Activated CD4-positive, alpha-beta T cell treated with anti-CD3 and anti-CD28 coated beads, Interleukin-2, amount 10 ng/mL, durations not matched to agents 7 days and 5 days (primary cell): ENCODE measurements around the gene WDFY1. TPM values are rescaled to one million over a fixed set of nuclear protein-coding genes. Genes with fewer than 3 reads are reported as not detected.
A peak's percentile ranks its signal among the peaks of the same experiment; 100 is the strongest.

Experiments used
- CTCF ChIA-PET: fragments of 350-600 bp; sonication (Branson Sonifier 250); formaldehyde crosslinking; loops from one replicate; lab custom pipeline; 2021; ENCODE audit warnings: antibody characterized with exemption; lab: Charles Lee
- POLR2A ChIA-PET: fragments of 350-600 bp; sonication (Branson Sonifier 250); formaldehyde crosslinking; loops from one replicate; lab custom pipeline; 2021; ENCODE audit warnings: antibody characterized with exemption; lab: Charles Lee
- DNase-seq: peaks from one replicate; pipeline ENCODE4 v3.0.0-alpha.2; 2020
- H3K27ac Mint-ChIP-seq: one replicate; pipeline ENCODE4 v1.8.0; 2021; ENCODE audit warnings: mild to moderate bottlenecking, moderate library complexity, mixed read lengths
- H3K27me3 Mint-ChIP-seq: one replicate; pipeline ENCODE4 v1.8.0; 2021; ENCODE audit warnings: mixed read lengths
- H3K36me3 Mint-ChIP-seq: one replicate; pipeline ENCODE4 v1.8.0; 2021; ENCODE audit warnings: low read depth, mixed read lengths
- H3K4me1 Mint-ChIP-seq: one replicate; pipeline ENCODE4 v1.8.0; 2021; ENCODE audit warnings: mixed read lengths
- H3K4me3 Mint-ChIP-seq: one replicate; pipeline ENCODE4 v1.8.0; 2021; ENCODE audit warnings: mild to moderate bottlenecking, moderate library complexity, mixed read lengths
- H3K9me3 Mint-ChIP-seq: one replicate; pipeline ENCODE4 v1.8.0; 2021; ENCODE audit warnings: mixed read lengths
- total RNA-seq, 2 experiments: library from RNA; stranded (reverse); gene quantifications; one replicate each; pipeline ENCODE4 v1.2.3, GENCODE V29; 2021

The WDFY1 gene
- total RNA-seq, 2 experiments from 2014 or later: 79.2 to 82.5 TPM

- no peak for DNase-seq
- POLR2A ChIA-PET: no interaction called here
- CTCF ChIA-PET: no interaction called here
Observed at GRCh38 chr2:223920109-223920508, 25.0 kb downstream of the WDFY1 start.

GRCh38 chr2:223918671-223919134, 26.4 kb downstream of the WDFY1 start:
- POLR2A ChIA-PET: no interaction called here
- CTCF ChIA-PET: no interaction called here

More at GRCh38 chr2:223920109-223920508, 25.0 kb downstream of the WDFY1 start:
- Mint-ChIP-seq H3K27ac (no peak overlapping the region), H3K4me1 (peaks cover 27% of the 10 kb centered on the region), H3K9me3 (no peaks in the 10 kb centered on the region), H3K4me3 (no peak overlapping the region), H3K36me3 (peaks cover 58% of the 10 kb centered on the region), H3K27me3 (no peaks in the 10 kb centered on the region)

GRCh38 chr2:223916181-223916920, 28.8 kb downstream of the WDFY1 start:
- DNase-seq: no peak
- Mint-ChIP-seq H3K4me1 (peaks cover 12% of the 10 kb centered on the region), H3K27ac (no peak overlapping the region), H3K4me3 (no peak overlapping the region), H3K36me3 (peaks cover 49% of the 10 kb centered on the region), H3K9me3 (no peaks in the 10 kb centered on the region), H3K27me3 (no peaks in the 10 kb centered on the region)
- CTCF ChIA-PET: interaction anchor here (0.7 to 1.1 kb wide), 2 partner anchors 8 to 17 kb away, joined by 3 read pairs; no protein-coding TSS in a partner anchor
- POLR2A ChIA-PET: no interaction called here

More at GRCh38 chr2:223918671-223919134, 26.4 kb downstream of the WDFY1 start:
- Mint-ChIP-seq H3K9me3 (no peaks in the 10 kb centered on the region), H3K27ac (no peak overlapping the region), H3K4me3 (no peak overlapping the region), H3K36me3 (peaks cover 56% of the 10 kb centered on the region), H3K27me3 (no peaks in the 10 kb centered on the region), H3K4me1 (peaks cover 26% of the 10 kb centered on the region)
- no peak for DNase-seq

GRCh38 chr2:223915071-223915470, 30.1 kb downstream of the WDFY1 start:
- H3K9me3 Mint-ChIP-seq: no peaks in the 10 kb centered on the region
- no peak for DNase-seq
- H3K36me3 Mint-ChIP-seq: peaks cover 48% of the 10 kb centered on the region
- peaks cover 10% of the 10 kb centered on the region for H3K4me1 Mint-ChIP-seq
- CTCF ChIA-PET: interaction anchor here (0.8 to 2.0 kb wide), 3 partner anchors 10 to 54 kb away, joined by 3 to 5 read pairs (median 4); no protein-coding TSS in a partner anchor
- H3K27me3 Mint-ChIP-seq: no peaks in the 10 kb centered on the region
- H3K4me3 Mint-ChIP-seq: no peak overlapping the region
- no peak overlapping the region for H3K27ac Mint-ChIP-seq
- POLR2A ChIA-PET: no interaction called here

GRCh38 chr2:223914324-223914723, 30.8 kb downstream of the WDFY1 start:
- ChIA-PET POLR2A (no interaction called here), CTCF (interaction anchor here (0.6 to 2.0 kb wide), 5 partner anchors 9 to 53 kb away, joined by 3 to 5 read pairs (median 4); no protein-coding TSS in a partner anchor)
- Mint-ChIP-seq H3K27me3 (no peaks in the 10 kb centered on the region), H3K27ac (no peak overlapping the region), H3K9me3 (no peaks in the 10 kb centered on the region), H3K36me3 (peaks cover 41% of the 10 kb centered on the region), H3K4me1 (peaks cover 12% of the 10 kb centered on the region), H3K4me3 (no peak overlapping the region)
- DNase-seq: no peak

- no peak for DNase-seq
- Mint-ChIP-seq H3K4me3 (no peak overlapping the region), H3K36me3 (peaks cover 20% of the 10 kb centered on the region), H3K27me3 (no peaks in the 10 kb centered on the region), H3K9me3 (no peaks in the 10 kb centered on the region), H3K27ac (no peak overlapping the region), H3K4me1 (peaks cover 12% of the 10 kb centered on the region)
- POLR2A ChIA-PET: interaction anchor here (0.6 kb wide), 1 partner anchor 23 kb away, joined by 5 read pairs; no protein-coding TSS in a partner anchor
- CTCF ChIA-PET: interaction anchor here (0.8 to 2.2 kb wide), 5 partner anchors 8 to 213 kb away, joined by 3 to 8 read pairs (median 3); no protein-coding TSS in a partner anchor
Observed at GRCh38 chr2:223909001-223909741, 36.0 kb downstream of the WDFY1 start.

- H3K4me3 Mint-ChIP-seq: no peak overlapping the region
- no peak for DNase-seq
- POLR2A ChIA-PET: interaction anchor here (0.6 kb wide), 1 partner anchor 23 kb away, joined by 5 read pairs; no protein-coding TSS in a partner anchor
- peaks cover 20% of the 10 kb centered on the region for H3K36me3 Mint-ChIP-seq
- H3K27me3 Mint-ChIP-seq: no peaks in the 10 kb centered on the region
- H3K27ac Mint-ChIP-seq: peak overlapping the region; percentile 59
- no peaks in the 10 kb centered on the region for H3K9me3 Mint-ChIP-seq
- CTCF ChIA-PET: interaction anchor here (0.7 to 2.2 kb wide), 5 partner anchors 12 to 677 kb away, joined by 3 to 8 read pairs (median 3); no protein-coding TSS in a partner anchor
- peaks cover 12% of the 10 kb centered on the region for H3K4me1 Mint-ChIP-seq
Observed at GRCh38 chr2:223908304-223908998, 36.7 kb downstream of the WDFY1 start.

GRCh38 chr2:223905996-223906395, 39.1 kb downstream of the WDFY1 start:
- ChIA-PET POLR2A (no interaction called here), CTCF (interaction anchor here (0.6 to 2.3 kb wide), 2 partner anchors 8 to 68 kb away, joined by 3 to 5 read pairs; no protein-coding TSS in a partner anchor)
- Mint-ChIP-seq H3K4me3 (no peak overlapping the region), H3K27ac (no peak overlapping the region), H3K36me3 (peaks cover 22% of the 10 kb centered on the region), H3K9me3 (no peaks in the 10 kb centered on the region), H3K27me3 (no peaks in the 10 kb centered on the region), H3K4me1 (peaks cover 9% of the 10 kb centered on the region)
- no peak for DNase-seq

- Mint-ChIP-seq H3K4me3 (no peak overlapping the region), H3K27me3 (no peaks in the 10 kb centered on the region), H3K36me3 (peaks cover 56% of the 10 kb centered on the region), H3K9me3 (no peaks in the 10 kb centered on the region), H3K4me1 (peaks cover 17% of the 10 kb centered on the region), H3K27ac (no peak overlapping the region)
- ChIA-PET CTCF (interaction anchor here (1.1 to 1.6 kb wide), 2 partner anchors 8 to 33 kb away, joined by 3 to 4 read pairs; no protein-coding TSS in a partner anchor), POLR2A (interaction anchor here (0.6 kb wide), 1 partner anchor 42 kb away, joined by 4 read pairs; no protein-coding TSS in a partner anchor)
- DNase-seq: no peak
Observed at GRCh38 chr2:223901854-223902253, 43.3 kb downstream of the WDFY1 start.

GRCh38 chr2:223901311-223901710, 43.8 kb downstream of the WDFY1 start:
- peak overlapping the region; percentile 69 for H3K27ac Mint-ChIP-seq
- H3K36me3 Mint-ChIP-seq: peaks cover 60% of the 10 kb centered on the region
- CTCF ChIA-PET: interaction anchor here (0.7 to 1.6 kb wide), 2 partner anchors 9 to 258 kb away, joined by 4 to 6 read pairs; no protein-coding TSS in a partner anchor

GRCh38 chr2:223900531-223900930, 44.6 kb downstream of the WDFY1 start:
- ChIA-PET POLR2A (no interaction called here), CTCF (interaction anchor here (1.6 kb wide), 1 partner anchor 9 kb away, joined by 4 read pairs; no protein-coding TSS in a partner anchor)
- no peaks in the 10 kb centered on the region for H3K9me3 Mint-ChIP-seq
- H3K27ac Mint-ChIP-seq: no peak overlapping the region
- H3K4me3 Mint-ChIP-seq: no peak overlapping the region
- H3K4me1 Mint-ChIP-seq: peaks cover 23% of the 10 kb centered on the region
- H3K36me3 Mint-ChIP-seq: peaks cover 61% of the 10 kb centered on the region
- no peaks in the 10 kb centered on the region for H3K27me3 Mint-ChIP-seq
- DNase-seq: no peak

More at GRCh38 chr2:223901311-223901710, 43.8 kb downstream of the WDFY1 start:
- DNase-seq: no peak
- Mint-ChIP-seq H3K9me3 (no peaks in the 10 kb centered on the region), H3K27me3 (no peaks in the 10 kb centered on the region), H3K4me3 (no peak overlapping the region), H3K4me1 (peaks cover 22% of the 10 kb centered on the region)
- POLR2A ChIA-PET: no interaction called here

- no peaks in the 10 kb centered on the region for H3K9me3 Mint-ChIP-seq
- ChIA-PET CTCF (no interaction called here), POLR2A (no interaction called here)
- H3K4me1 Mint-ChIP-seq: peaks cover 25% of the 10 kb centered on the region
- no peaks in the 10 kb centered on the region for H3K27me3 Mint-ChIP-seq
- no peak overlapping the region for H3K4me3 Mint-ChIP-seq
- DNase-seq: no peak
- peaks cover 61% of the 10 kb centered on the region for H3K36me3 Mint-ChIP-seq
- H3K27ac Mint-ChIP-seq: no peak overlapping the region
Observed at GRCh38 chr2:223900066-223900465, 45.1 kb downstream of the WDFY1 start.
